SK-N-SH treated with all-trans-retinoic acid at 6 μM for 48 hours (cell line): ENCODE results near the gene C6orf89.

ENCODE experiments used
- ATAC-seq: fragments of 200-7000 bp; cut with Tn5 transposase; 3 replicates; pipeline ENCODE4 v1.9.1; 2020; ENCODE audit warnings: mild to moderate bottlenecking, moderate library complexity
- ARNTL ChIP-seq: fragments of 450-650 bp; formaldehyde crosslinking; IDR thresholded peaks from 2 replicates; pipeline ENCODE4 v1.5.0; 2020; ENCODE audit warnings: low read depth, mild to moderate bottlenecking, moderate library complexity, borderline replicate concordance
- BACH2 ChIP-seq: fragments of 250-450 bp; sonication (Bioruptor Pico); IDR thresholded peaks from 2 replicates; pipeline ENCODE4 v1.9.0; 2021; ENCODE audit warnings: mild to moderate bottlenecking, borderline replicate concordance
- CREB5 ChIP-seq: fragments of 250-450 bp; sonication (Bioruptor Pico); IDR thresholded peaks from 2 replicates; pipeline ENCODE4 v1.5.1; 2020; ENCODE audit warnings: low read depth, mild to moderate bottlenecking, moderate library complexity
- CSDC2 ChIP-seq: fragments of 250-450 bp; sonication (Bioruptor Pico); IDR thresholded peaks from 2 replicates; pipeline ENCODE4 v1.5.0; 2020; ENCODE audit warnings: mild to moderate bottlenecking, moderate library complexity
- CSRNP3 ChIP-seq: fragments of 250-450 bp; sonication (Bioruptor Pico); IDR thresholded peaks from 2 replicates; pipeline ENCODE4 v1.5.1; 2021; ENCODE audit warnings: mild to moderate bottlenecking, moderate library complexity
- GLIS3 ChIP-seq: fragments of 250-450 bp; sonication (Bioruptor Pico); IDR thresholded peaks from 2 replicates; pipeline ENCODE4 v1.5.0; 2020; ENCODE audit warnings: mild to moderate bottlenecking, moderate library complexity
- ISL1 ChIP-seq: fragments of 250-450 bp; sonication (Bioruptor Pico); IDR thresholded peaks from 2 replicates; pipeline ENCODE4 v2.1.2; 2022; ENCODE audit warnings: mild to moderate bottlenecking, moderate library complexity
- OSR1 ChIP-seq: fragments of 250-450 bp; sonication (Bioruptor Pico); IDR thresholded peaks from 2 replicates; pipeline ENCODE4 v1.8.0; 2022; ENCODE audit warnings: moderate library complexity, mild to moderate bottlenecking, inconsistent platforms
- PATZ1 ChIP-seq: fragments of 250-450 bp; sonication (Bioruptor Pico); IDR thresholded peaks from 2 replicates; pipeline ENCODE4 v1.8.0; 2020; ENCODE audit warnings: mild to moderate bottlenecking, moderate library complexity, borderline replicate concordance
- POU6F1 ChIP-seq: fragments of 250-450 bp; sonication (Bioruptor Pico); IDR thresholded peaks from 2 replicates; pipeline ENCODE4 v1.8.0; 2021; ENCODE audit warnings: low read depth, mild to moderate bottlenecking, moderate library complexity, borderline replicate concordance
- RARB ChIP-seq: fragments of 250-450 bp; sonication (Bioruptor Pico); IDR thresholded peaks from 2 replicates; pipeline ENCODE4 v1.8.0; 2021; ENCODE audit warnings: mild to moderate bottlenecking, moderate library complexity
- SNAI2 ChIP-seq: fragments of 250-450 bp; sonication (Bioruptor Pico); IDR thresholded peaks from 2 replicates; pipeline ENCODE4 v1.5.0; 2020; ENCODE audit warnings: mild to moderate bottlenecking, moderate library complexity
- TCF4 ChIP-seq: fragments of 250-450 bp; sonication (Bioruptor Pico); IDR thresholded peaks from 2 replicates; pipeline ENCODE4 v1.8.0; 2021; ENCODE audit warnings: mild to moderate bottlenecking, moderate library complexity, borderline replicate concordance
- TOX ChIP-seq: fragments of 250-450 bp; sonication (Bioruptor Pico); IDR thresholded peaks from 2 replicates; pipeline ENCODE4 v1.8.0; 2021; ENCODE audit warnings: mild to moderate bottlenecking, moderate library complexity, borderline replicate concordance
- TSHZ2 ChIP-seq: fragments of 250-450 bp; sonication (Bioruptor Pico); IDR thresholded peaks from 2 replicates; pipeline ENCODE4 v1.5.0; 2020; ENCODE audit warnings: mild to moderate bottlenecking, moderate library complexity
- ZC3H10 ChIP-seq: fragments of 250-450 bp; sonication (Bioruptor Pico); IDR thresholded peaks from 2 replicates; pipeline ENCODE4 v1.5.1; 2021; ENCODE audit warnings: mild to moderate bottlenecking, moderate library complexity
- ZFP3 ChIP-seq: fragments of 250-450 bp; sonication (Bioruptor Pico); IDR thresholded peaks from 2 replicates; pipeline ENCODE4 v1.5.0; 2020; ENCODE audit warnings: mild to moderate bottlenecking, moderate library complexity
- ZNF565 ChIP-seq: fragments of 450-650 bp; formaldehyde crosslinking; conservative IDR thresholded peaks from 2 replicates; pipeline ENCODE4 v1.5.0; 2020; ENCODE audit warnings: low read depth, mild to moderate bottlenecking, moderate library complexity
- ZNF70 ChIP-seq: fragments of 450-650 bp; formaldehyde crosslinking; IDR thresholded peaks from 2 replicates; pipeline ENCODE4 v1.5.0; 2020; ENCODE audit warnings: mild to moderate bottlenecking, moderate library complexity
- ZNF8 ChIP-seq: fragments of 450-650 bp; formaldehyde crosslinking; IDR thresholded peaks from 2 replicates; pipeline ENCODE4 v1.5.0; 2020; ENCODE audit warnings: mild to moderate bottlenecking, moderate library complexity

C6orf89 gene

GRCh38 chr6:36929152-36929551 is 43.4 kb downstream of the C6orf89 start (continued):
- no peak for TF ChIP-seq TSHZ2
- TF ChIP-seq GLIS3 (CRISPR knock-in tag), result no peak
- no peak for TF ChIP-seq ZNF70
- TF ChIP-seq CSRNP3 (CRISPR knock-in tag), result no peak
- no peak for TF ChIP-seq ZNF565 (CRISPR knock-in tag)
- TF ChIP-seq OSR1 (CRISPR knock-in tag), result no peak
- no peak for TF ChIP-seq BACH2 (CRISPR knock-in tag)
- TF ChIP-seq, all 23 proteins: peak for 0

- ATAC-seq, result peak; percentile 55
- TF ChIP-seq PATZ1 (no peak), ZNF565 (CRISPR knock-in tag) (no peak), RARB (no peak), TOX (CRISPR knock-in tag) (no peak), GLIS3 (CRISPR knock-in tag) (no peak), CSRNP3 (CRISPR knock-in tag) (no peak), CREB5 (no peak), TCF4 (CRISPR knock-in tag) (no peak), CSDC2 (no peak), ZC3H10 (CRISPR knock-in tag) (no peak), OSR1 (CRISPR knock-in tag) (no peak), SNAI2 (CRISPR knock-in tag) (no peak), ZFP3 (no peak)
These were observed 43.9 kb downstream of the C6orf89 start for GRCh38 chr6:36929607-36930006.

GRCh38 chr6:36930483-36930882 is 44.7 kb downstream of the C6orf89 start:
- ATAC-seq, result no peak
- TF ChIP-seq ZNF8 (CRISPR knock-in tag) (no peak), TSHZ2 (no peak), OSR1 (CRISPR knock-in tag) (no peak), ARNTL (CRISPR knock-in tag) (no peak), ZNF565 (CRISPR knock-in tag) (no peak), ISL1 (CRISPR knock-in tag) (no peak), CSRNP3 (CRISPR knock-in tag) (no peak), PATZ1 (no peak), POU6F1 (CRISPR knock-in tag) (no peak), TOX (CRISPR knock-in tag) (no peak), RARB (no peak), CSDC2 (no peak)
